ENCODE data around the gene TMEM222. TPM values are rescaled to one million over a fixed set of nuclear protein-coding genes. Genes with fewer than 3 reads are reported as not detected.

The TMEM222 gene
- total RNA-seq, 1 donor from 2014 or later, result 38.6 TPM

DNA sequence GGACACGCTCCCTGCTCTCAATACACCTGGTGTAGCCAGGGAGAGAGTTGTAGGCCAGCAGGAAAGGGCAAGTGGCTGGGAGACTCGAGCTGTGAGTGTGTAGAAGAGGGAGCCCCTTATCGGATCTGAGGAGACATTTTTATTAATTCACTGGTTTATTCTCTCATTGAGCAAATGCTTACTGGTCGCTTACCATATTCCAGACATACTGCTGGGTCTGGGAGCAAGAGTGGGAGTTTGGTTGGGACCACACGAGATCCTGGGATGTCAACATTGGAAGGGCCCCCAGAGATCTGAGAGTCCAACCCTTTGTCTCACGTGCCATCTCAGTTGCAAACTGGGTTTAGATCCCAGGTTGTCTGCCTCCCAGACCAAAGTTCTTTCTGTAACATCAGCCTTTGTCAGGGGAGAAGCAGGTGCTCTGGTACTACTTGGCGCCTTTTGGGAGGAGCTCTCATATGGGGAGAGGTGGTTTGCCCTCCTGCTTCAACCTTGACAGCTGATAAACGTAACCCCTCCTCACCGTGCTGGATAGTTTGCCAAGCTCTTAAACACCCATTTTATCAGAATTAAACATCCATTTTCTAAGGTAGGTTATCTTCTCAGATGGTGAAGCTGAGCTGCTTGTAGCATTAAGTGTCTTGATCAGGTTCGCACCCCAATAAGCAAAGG is 742 bp downstream of the TMEM222 start:
- DNase-seq (ENCODE audit: extremely low spot score, unreplicated experiment), result no peak
- H3K4me1 Mint-ChIP-seq (ENCODE audit: unreplicated experiment), result peaks cover 37% of the 10 kb centered on the region
- H3K27me3 Mint-ChIP-seq, result no peaks in the 10 kb centered on the region
- H3K9me3 Mint-ChIP-seq, result no peaks in the 10 kb centered on the region
- no peaks in the 10 kb centered on the region for H3K36me3 Mint-ChIP-seq
- TF ChIP-seq, protein P1, sequence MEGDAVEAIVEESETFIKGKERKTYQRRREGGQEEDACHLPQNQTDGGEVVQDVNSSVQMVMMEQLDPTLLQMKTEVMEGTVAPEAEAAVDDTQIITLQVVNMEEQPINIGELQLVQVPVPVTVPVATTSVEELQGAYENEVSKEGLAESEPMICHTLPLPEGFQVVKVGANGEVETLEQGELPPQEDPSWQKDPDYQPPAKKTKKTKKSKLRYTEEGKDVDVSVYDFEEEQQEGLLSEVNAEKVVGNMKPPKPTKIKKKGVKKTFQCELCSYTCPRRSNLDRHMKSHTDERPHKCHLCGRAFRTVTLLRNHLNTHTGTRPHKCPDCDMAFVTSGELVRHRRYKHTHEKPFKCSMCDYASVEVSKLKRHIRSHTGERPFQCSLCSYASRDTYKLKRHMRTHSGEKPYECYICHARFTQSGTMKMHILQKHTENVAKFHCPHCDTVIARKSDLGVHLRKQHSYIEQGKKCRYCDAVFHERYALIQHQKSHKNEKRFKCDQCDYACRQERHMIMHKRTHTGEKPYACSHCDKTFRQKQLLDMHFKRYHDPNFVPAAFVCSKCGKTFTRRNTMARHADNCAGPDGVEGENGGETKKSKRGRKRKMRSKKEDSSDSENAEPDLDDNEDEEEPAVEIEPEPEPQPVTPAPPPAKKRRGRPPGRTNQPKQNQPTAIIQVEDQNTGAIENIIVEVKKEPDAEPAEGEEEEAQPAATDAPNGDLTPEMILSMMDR (conservative IDR thresholded peaks at IDR 0.05), result no peak
- peak overlapping the region; percentile 96 for H3K4me3 Mint-ChIP-seq
- H3K27ac Mint-ChIP-seq, result peak overlapping the region; percentile 93

DNA sequence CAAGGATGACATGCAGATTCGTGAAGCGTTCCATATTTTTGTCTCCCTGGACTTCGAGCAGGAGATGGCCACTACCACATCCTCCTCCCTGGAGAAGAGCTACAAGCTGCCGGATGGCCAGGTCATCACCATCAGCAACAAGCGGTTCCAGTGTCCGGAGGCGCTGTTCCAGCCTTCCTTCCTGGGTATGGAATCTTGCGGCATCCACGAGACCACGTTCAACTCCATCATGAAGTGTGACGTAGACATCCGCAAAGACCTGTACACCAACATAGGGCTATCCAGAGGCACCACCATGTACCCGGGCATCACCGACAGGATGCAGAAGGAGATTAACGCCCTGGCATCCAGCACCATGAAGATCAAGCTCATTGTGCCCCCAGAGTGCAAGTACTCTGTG is 3.3 kb downstream of the TMEM222 start:
- TF ChIP-seq, protein P1 (conservative IDR thresholded peaks at IDR 0.05), result no peak
- Mint-ChIP-seq H3K27me3 (no peaks in the 10 kb centered on the region), H3K27ac (no peak overlapping the region), H3K4me3 (no peak overlapping the region), H3K36me3 (no peaks in the 10 kb centered on the region), H3K4me1 (ENCODE audit: unreplicated experiment) (peaks cover 20% of the 10 kb centered on the region), H3K9me3 (no peaks in the 10 kb centered on the region)
- DNase-seq (ENCODE audit: extremely low spot score, unreplicated experiment), result no peak

DNA sequence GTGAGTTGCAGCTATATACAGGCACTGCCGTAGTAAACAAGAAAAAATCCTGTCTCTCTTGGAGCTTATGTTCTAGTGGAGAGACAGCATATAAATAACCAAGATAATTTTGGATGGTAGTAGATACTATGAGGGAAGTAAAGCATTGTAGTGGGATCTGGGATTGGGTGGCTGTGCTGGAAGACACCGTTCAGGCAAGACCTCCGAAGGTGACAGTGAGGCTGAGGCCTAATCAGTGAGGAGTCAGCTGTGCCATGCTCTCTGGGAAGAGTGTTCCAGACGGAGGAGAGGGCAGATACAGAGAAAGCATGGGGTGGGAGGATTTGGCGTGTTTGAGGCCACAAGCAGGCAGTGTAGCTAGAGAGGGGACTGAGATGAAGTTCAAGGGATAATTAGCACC is 6.0 kb downstream of the TMEM222 start:
- TF ChIP-seq, protein P1 (conservative IDR thresholded peaks at IDR 0.05), result no peak
- no peak overlapping the region for H3K27ac Mint-ChIP-seq
- H3K36me3 Mint-ChIP-seq, result peaks cover 1% of the 10 kb centered on the region
- H3K27me3 Mint-ChIP-seq, result no peaks in the 10 kb centered on the region
- no peak overlapping the region for H3K4me3 Mint-ChIP-seq
- H3K9me3 Mint-ChIP-seq, result no peaks in the 10 kb centered on the region
- no peak for DNase-seq (ENCODE audit: extremely low spot score, unreplicated experiment)
- H3K4me1 Mint-ChIP-seq (ENCODE audit: unreplicated experiment), result peaks cover 16% of the 10 kb centered on the region

DNA sequence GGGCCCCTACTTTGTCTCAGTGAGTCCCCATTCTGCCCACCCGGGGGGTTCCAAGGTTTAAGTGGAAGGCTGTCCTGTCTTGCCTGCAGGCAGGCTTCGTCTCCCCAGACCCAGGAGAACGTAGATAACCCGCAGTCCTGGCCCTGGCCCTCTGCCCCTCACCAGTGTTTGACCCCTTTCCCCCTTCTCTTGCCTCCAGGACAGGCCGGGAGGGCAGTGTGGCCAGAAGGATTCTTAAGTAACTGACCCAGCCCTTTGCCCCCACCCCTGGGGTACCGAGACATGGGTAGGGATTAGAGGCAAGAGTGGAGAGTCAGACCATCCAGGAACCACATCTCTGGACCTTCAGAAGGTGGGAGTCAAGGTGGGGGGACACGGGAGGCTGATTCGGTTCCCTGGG is 8.8 kb downstream of the TMEM222 start:
- Mint-ChIP-seq H3K9me3 (no peaks in the 10 kb centered on the region), H3K27me3 (no peaks in the 10 kb centered on the region), H3K27ac (no peak overlapping the region), H3K4me3 (no peak overlapping the region), H3K4me1 (ENCODE audit: unreplicated experiment) (peaks cover 7% of the 10 kb centered on the region), H3K36me3 (peaks cover 9% of the 10 kb centered on the region)
- no peak for DNase-seq (ENCODE audit: extremely low spot score, unreplicated experiment)
- TF ChIP-seq, protein P1 (conservative IDR thresholded peaks at IDR 0.05), result no peak

DNA sequence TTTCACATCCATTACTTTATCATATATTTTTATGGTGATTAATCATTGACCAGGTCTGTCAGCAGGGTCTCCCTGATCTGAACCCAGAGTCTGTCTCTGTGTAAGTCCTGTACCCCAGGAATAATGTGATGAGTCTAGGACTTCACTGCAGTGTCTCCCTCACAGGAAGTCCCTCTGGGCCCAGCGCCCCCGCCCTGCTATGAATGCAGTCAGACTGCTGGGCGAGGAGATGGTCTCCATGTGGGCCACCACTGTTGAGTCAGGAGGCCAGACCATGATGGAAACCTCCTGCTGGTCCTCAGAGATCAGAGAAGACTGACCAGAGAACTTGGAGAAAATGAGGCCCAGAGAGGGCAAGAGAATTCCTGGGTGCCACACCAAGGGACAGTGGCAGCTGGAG is 9.5 kb downstream of the TMEM222 start:
- H3K4me1 Mint-ChIP-seq (ENCODE audit: unreplicated experiment), result peaks cover 7% of the 10 kb centered on the region
- no peak for DNase-seq (ENCODE audit: extremely low spot score, unreplicated experiment)
- H3K27me3 Mint-ChIP-seq, result no peaks in the 10 kb centered on the region
- no peak overlapping the region for H3K4me3 Mint-ChIP-seq
- peaks cover 9% of the 10 kb centered on the region for H3K36me3 Mint-ChIP-seq
- H3K9me3 Mint-ChIP-seq, result no peaks in the 10 kb centered on the region
- H3K27ac Mint-ChIP-seq, result no peak overlapping the region
- TF ChIP-seq, protein P1 (conservative IDR thresholded peaks at IDR 0.05), result no peak

Measured in type B pancreatic cell (in vitro differentiated cells).